Gastroesophageal sphincter (tissue), 3 donors: ENCODE results near the gene BDKRB2.

Source experiments
- POLR2A ChIP-seq, 2 donors: fragments of 450-650 bp; IDR thresholded peaks; one replicate each; pipeline ENCODE4 v1.6.1; 2017; ENCODE audit warnings: antibody characterized with exemption in 2 of 2, mild to moderate bottlenecking in 2 of 2, moderate library complexity in 1 of 2
- TF ChIP-seq, protein P1 (sequence below), 4 experiments: fragments of 200-600 bp in 2 of 4; fragments of 450-650 bp in 2 of 4; sonication (generic) in 1 of 4; IDR thresholded peaks; one replicate each; pipeline ENCODE4 v1.5.1; 2017 to 2019; ENCODE audit warnings: antibody characterized with exemption in 4 of 4, mild to moderate bottlenecking in 2 of 4, moderate library complexity in 2 of 4

GRCh38 chr14:96170961-96171592 lies 33.6 kb upstream of the BDKRB2 start:
- no peak for TF ChIP-seq POLR2A (IDR thresholded peaks at IDR 0.05)
- TF ChIP-seq, protein P1, sequence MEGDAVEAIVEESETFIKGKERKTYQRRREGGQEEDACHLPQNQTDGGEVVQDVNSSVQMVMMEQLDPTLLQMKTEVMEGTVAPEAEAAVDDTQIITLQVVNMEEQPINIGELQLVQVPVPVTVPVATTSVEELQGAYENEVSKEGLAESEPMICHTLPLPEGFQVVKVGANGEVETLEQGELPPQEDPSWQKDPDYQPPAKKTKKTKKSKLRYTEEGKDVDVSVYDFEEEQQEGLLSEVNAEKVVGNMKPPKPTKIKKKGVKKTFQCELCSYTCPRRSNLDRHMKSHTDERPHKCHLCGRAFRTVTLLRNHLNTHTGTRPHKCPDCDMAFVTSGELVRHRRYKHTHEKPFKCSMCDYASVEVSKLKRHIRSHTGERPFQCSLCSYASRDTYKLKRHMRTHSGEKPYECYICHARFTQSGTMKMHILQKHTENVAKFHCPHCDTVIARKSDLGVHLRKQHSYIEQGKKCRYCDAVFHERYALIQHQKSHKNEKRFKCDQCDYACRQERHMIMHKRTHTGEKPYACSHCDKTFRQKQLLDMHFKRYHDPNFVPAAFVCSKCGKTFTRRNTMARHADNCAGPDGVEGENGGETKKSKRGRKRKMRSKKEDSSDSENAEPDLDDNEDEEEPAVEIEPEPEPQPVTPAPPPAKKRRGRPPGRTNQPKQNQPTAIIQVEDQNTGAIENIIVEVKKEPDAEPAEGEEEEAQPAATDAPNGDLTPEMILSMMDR (IDR thresholded peaks at IDR 0.05), result no peak
